Body of pancreas (tissue), 4 donors: ENCODE measurements around the gene SLC29A2.

ENCODE experiments used
- POLR2A ChIP-seq, 3 donors: fragments of 450-650 bp; IDR thresholded peaks; one replicate each; pipeline ENCODE4 v1.6.1; 2016; ENCODE audit warnings: antibody characterized with exemption in 3 of 3, mild to moderate bottlenecking in 2 of 3
- TF ChIP-seq, protein P1 (sequence below), 7 experiments: fragments of 450-650 bp in 4 of 7; fragments of 200-600 bp in 3 of 7; sonication (generic) in 3 of 7; IDR thresholded peaks; one replicate each; pipeline ENCODE4 v1.5.1; 2016 to 2019; ENCODE audit warnings: antibody characterized with exemption in 7 of 7

DNA sequence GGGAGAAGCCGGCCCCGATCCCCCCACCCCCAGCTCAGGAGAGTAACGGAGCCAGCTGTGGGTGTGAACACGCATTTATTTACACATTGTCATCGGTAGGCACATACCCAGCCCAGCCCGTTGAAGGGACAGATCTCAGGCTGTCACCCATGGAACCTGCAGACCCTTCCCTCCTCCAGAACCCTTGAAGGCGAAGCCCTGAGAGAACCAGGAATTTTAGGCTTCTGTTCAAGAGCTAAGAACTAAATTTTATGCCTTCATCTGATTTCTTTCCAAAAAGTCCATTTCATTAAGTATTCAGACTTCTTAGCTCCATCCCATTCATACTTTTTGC, 26.3 kb downstream of the SLC29A2 start:
- TF ChIP-seq, protein P1, sequence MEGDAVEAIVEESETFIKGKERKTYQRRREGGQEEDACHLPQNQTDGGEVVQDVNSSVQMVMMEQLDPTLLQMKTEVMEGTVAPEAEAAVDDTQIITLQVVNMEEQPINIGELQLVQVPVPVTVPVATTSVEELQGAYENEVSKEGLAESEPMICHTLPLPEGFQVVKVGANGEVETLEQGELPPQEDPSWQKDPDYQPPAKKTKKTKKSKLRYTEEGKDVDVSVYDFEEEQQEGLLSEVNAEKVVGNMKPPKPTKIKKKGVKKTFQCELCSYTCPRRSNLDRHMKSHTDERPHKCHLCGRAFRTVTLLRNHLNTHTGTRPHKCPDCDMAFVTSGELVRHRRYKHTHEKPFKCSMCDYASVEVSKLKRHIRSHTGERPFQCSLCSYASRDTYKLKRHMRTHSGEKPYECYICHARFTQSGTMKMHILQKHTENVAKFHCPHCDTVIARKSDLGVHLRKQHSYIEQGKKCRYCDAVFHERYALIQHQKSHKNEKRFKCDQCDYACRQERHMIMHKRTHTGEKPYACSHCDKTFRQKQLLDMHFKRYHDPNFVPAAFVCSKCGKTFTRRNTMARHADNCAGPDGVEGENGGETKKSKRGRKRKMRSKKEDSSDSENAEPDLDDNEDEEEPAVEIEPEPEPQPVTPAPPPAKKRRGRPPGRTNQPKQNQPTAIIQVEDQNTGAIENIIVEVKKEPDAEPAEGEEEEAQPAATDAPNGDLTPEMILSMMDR (IDR thresholded peaks at IDR 0.05), result no peak
- no peak for TF ChIP-seq POLR2A (IDR thresholded peaks at IDR 0.05)
